A549 (cell line): ENCODE results near the gene SHC3.

Experiments used
- CHD2 ChIP-seq: fragments of 150-350 bp; IDR thresholded peaks from 2 replicates; pipeline ENCODE4 v1.6.1; 2014; ENCODE audit warnings: low read length; ENCODE audit not compliant: partially characterized antibody
- CHD4 ChIP-seq: fragments of 200-600 bp; sonication (generic); IDR thresholded peaks from 2 replicates; pipeline ENCODE4 v1.6.1; 2016; ENCODE audit warnings: antibody characterized with exemption, mild to moderate bottlenecking, borderline replicate concordance
- HOXA7 ChIP-seq: fragments of 250-450 bp; sonication (Bioruptor Pico); IDR thresholded peaks from 2 replicates; pipeline ENCODE4 v1.5.0; 2020; ENCODE audit warnings: mild to moderate bottlenecking, moderate library complexity
- JUNB ChIP-seq: fragments of >200 bp; sonication (Bioruptor Twin); formaldehyde crosslinking; IDR thresholded peaks from 2 replicates; pipeline ENCODE4 v1.6.1; 2016
- MAFK ChIP-seq: fragments of 450-650 bp; IDR thresholded peaks from 2 replicates; pipeline ENCODE4 v1.6.1; 2014; ENCODE audit not compliant: partially characterized antibody
- MAX ChIP-seq: IDR thresholded peaks from 2 replicates; pipeline ENCODE4 v1.6.1; 2012
- POLR2A ChIP-seq: IDR thresholded peaks from 2 replicates; pipeline ENCODE4 v1.6.1; 2012; ENCODE audit warnings: mild to moderate bottlenecking, low read length
- RAD21 ChIP-seq, 2 experiments: fragments of >200 bp in 1 of 2; sonication (Bioruptor Twin) in 1 of 2; formaldehyde crosslinking in 1 of 2; IDR thresholded peaks in 1 of 2; conservative IDR thresholded peaks in 1 of 2; 2 replicates in 1 of 2; 3 replicates in 1 of 2; pipeline ENCODE4 v1.6.1; 2012 to 2018; ENCODE audit warnings: inconsistent platforms in 1 of 2
- RCOR1 ChIP-seq: fragments of 150-350 bp; IDR thresholded peaks from 2 replicates; pipeline ENCODE4 v1.6.1; 2014; ENCODE audit warnings: antibody characterized with exemption, low read length, low read depth
- RNF2 ChIP-seq: fragments of 200-600 bp; sonication (generic); IDR thresholded peaks from 2 replicates; pipeline ENCODE4 v1.6.1; 2016; ENCODE audit warnings: low read depth, mild to moderate bottlenecking, antibody characterized with exemption, moderate library complexity, borderline replicate concordance
- TF ChIP-seq, protein P1 (sequence below): fragments of >200 bp; sonication (Bioruptor Twin); formaldehyde crosslinking; IDR thresholded peaks from 3 replicates; pipeline ENCODE4 v1.5.1; 2016
- TF ChIP-seq, protein P2 (sequence below): fragments of 200-600 bp; sonication (generic); IDR thresholded peaks from 2 replicates; pipeline ENCODE4 v1.6.1; 2016; ENCODE audit warnings: antibody characterized with exemption, mild to moderate bottlenecking, moderate library complexity

- TF ChIP-seq, protein P1, sequence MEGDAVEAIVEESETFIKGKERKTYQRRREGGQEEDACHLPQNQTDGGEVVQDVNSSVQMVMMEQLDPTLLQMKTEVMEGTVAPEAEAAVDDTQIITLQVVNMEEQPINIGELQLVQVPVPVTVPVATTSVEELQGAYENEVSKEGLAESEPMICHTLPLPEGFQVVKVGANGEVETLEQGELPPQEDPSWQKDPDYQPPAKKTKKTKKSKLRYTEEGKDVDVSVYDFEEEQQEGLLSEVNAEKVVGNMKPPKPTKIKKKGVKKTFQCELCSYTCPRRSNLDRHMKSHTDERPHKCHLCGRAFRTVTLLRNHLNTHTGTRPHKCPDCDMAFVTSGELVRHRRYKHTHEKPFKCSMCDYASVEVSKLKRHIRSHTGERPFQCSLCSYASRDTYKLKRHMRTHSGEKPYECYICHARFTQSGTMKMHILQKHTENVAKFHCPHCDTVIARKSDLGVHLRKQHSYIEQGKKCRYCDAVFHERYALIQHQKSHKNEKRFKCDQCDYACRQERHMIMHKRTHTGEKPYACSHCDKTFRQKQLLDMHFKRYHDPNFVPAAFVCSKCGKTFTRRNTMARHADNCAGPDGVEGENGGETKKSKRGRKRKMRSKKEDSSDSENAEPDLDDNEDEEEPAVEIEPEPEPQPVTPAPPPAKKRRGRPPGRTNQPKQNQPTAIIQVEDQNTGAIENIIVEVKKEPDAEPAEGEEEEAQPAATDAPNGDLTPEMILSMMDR = no peak
- no peak for TF ChIP-seq HOXA7
- TF ChIP-seq CHD4 = no peak
- no peak for TF ChIP-seq CHD2
- TF ChIP-seq POLR2A = no peak
- TF ChIP-seq RCOR1 = no peak
- TF ChIP-seq MAX = no peak
- TF ChIP-seq RNF2 = no peak
- TF ChIP-seq RAD21 (conservative IDR thresholded peaks at IDR 0.05 in 1 of 2, IDR thresholded peaks at IDR 0.05 in 1 of 2) = no peak
- TF ChIP-seq, protein P2, sequence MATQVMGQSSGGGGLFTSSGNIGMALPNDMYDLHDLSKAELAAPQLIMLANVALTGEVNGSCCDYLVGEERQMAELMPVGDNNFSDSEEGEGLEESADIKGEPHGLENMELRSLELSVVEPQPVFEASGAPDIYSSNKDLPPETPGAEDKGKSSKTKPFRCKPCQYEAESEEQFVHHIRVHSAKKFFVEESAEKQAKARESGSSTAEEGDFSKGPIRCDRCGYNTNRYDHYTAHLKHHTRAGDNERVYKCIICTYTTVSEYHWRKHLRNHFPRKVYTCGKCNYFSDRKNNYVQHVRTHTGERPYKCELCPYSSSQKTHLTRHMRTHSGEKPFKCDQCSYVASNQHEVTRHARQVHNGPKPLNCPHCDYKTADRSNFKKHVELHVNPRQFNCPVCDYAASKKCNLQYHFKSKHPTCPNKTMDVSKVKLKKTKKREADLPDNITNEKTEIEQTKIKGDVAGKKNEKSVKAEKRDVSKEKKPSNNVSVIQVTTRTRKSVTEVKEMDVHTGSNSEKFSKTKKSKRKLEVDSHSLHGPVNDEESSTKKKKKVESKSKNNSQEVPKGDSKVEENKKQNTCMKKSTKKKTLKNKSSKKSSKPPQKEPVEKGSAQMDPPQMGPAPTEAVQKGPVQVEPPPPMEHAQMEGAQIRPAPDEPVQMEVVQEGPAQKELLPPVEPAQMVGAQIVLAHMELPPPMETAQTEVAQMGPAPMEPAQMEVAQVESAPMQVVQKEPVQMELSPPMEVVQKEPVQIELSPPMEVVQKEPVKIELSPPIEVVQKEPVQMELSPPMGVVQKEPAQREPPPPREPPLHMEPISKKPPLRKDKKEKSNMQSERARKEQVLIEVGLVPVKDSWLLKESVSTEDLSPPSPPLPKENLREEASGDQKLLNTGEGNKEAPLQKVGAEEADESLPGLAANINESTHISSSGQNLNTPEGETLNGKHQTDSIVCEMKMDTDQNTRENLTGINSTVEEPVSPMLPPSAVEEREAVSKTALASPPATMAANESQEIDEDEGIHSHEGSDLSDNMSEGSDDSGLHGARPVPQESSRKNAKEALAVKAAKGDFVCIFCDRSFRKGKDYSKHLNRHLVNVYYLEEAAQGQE = no peak
- TF ChIP-seq JUNB = no peak
- no peak for TF ChIP-seq MAFK
Observed at GRCh38 chr9:89166852-89167251, 11.8 kb downstream of the SHC3 start.
